Mesendoderm (in vitro differentiated cells): Measurements from ENCODE around the gene PHKG2.

Source experiments
- DNase-seq: peaks from one replicate; pipeline ENCODE4 v3.0.0; 2013
- H2AK5ac ChIP-seq: 2 replicates; pipeline ENCODE4 v1.6.1; 2013; ENCODE audit warnings: low read length, inconsistent platforms
- H2BK120ac ChIP-seq: 2 replicates; pipeline ENCODE4 v1.6.1; 2013; ENCODE audit warnings: low read depth, mild to moderate bottlenecking, low read length, moderate library complexity, mixed read lengths
- H2BK15ac ChIP-seq: replicated peaks from 2 replicates; pipeline ENCODE4 v1.6.1; 2013; ENCODE audit warnings: low read depth, mild to moderate bottlenecking, moderate library complexity
- H2BK5ac ChIP-seq: 2 replicates; pipeline ENCODE4 v1.6.1; 2013; ENCODE audit warnings: low read length, inconsistent platforms
- H3K18ac ChIP-seq: 2 replicates; pipeline ENCODE4 v1.6.1; 2013; ENCODE audit warnings: mild to moderate bottlenecking, low read length, mixed read lengths
- H3K23ac ChIP-seq: one replicate; pipeline ENCODE4 v1.6.1; 2013; ENCODE audit warnings: low read length
- H3K27ac ChIP-seq: 2 replicates; pipeline ENCODE4 v1.5.1; 2013; ENCODE audit warnings: low read depth, mild to moderate bottlenecking, inconsistent platforms, low read length, moderate library complexity
- H3K27me3 ChIP-seq: 2 replicates; pipeline ENCODE4 v1.6.1; 2013; ENCODE audit warnings: low read length, control low read depth, mild to moderate bottlenecking, inconsistent platforms; ENCODE audit not compliant: insufficient read depth, poor library complexity
- H3K36me3 ChIP-seq: 2 replicates; pipeline ENCODE4 v1.6.1; 2013; ENCODE audit warnings: low read length, inconsistent platforms; ENCODE audit not compliant: control insufficient read depth, insufficient read depth
- H3K4ac ChIP-seq: one replicate; pipeline ENCODE4 v1.6.1; 2013; ENCODE audit warnings: low read depth, mild to moderate bottlenecking, low read length, moderate library complexity
- H3K4me1 ChIP-seq: 2 replicates; pipeline ENCODE4 v1.6.1; 2013; ENCODE audit warnings: low read depth, low read length, inconsistent platforms; ENCODE audit not compliant: control insufficient read depth
- H3K4me2 ChIP-seq: 2 replicates; pipeline ENCODE4 v1.6.1; 2013; ENCODE audit warnings: low read length
- H3K4me3 ChIP-seq: 2 replicates; pipeline ENCODE4 v1.5.1; 2013; ENCODE audit warnings: mild to moderate bottlenecking, low read length
- H3K56ac ChIP-seq: one replicate; pipeline ENCODE4 v1.6.1; 2013; ENCODE audit warnings: low read length
- H3K79me1 ChIP-seq: 2 replicates; pipeline ENCODE4 v1.6.1; 2013; ENCODE audit warnings: low read length, inconsistent platforms
- H3K79me2 ChIP-seq: 2 replicates; pipeline ENCODE4 v1.6.1; 2013; ENCODE audit warnings: mild to moderate bottlenecking, low read length; ENCODE audit not compliant: control insufficient read depth, insufficient read depth
- H3K9ac ChIP-seq: 2 replicates; pipeline ENCODE4 v1.6.1; 2013; ENCODE audit warnings: low read length, inconsistent platforms
- H4K5ac ChIP-seq: one replicate; pipeline ENCODE4 v1.6.1; 2013; ENCODE audit warnings: low read length
- H4K8ac ChIP-seq: one replicate; pipeline ENCODE4 v1.6.1; 2013; ENCODE audit warnings: low read depth, mild to moderate bottlenecking, control low read depth, low read length, moderate library complexity
- WGBS: extraction: QIAGEN DNeasy Blood & Tissue Kit; methylation state at CpG from one replicate; pipeline ENCODE4 v1.1.7; 2013; ENCODE audit warnings: low lambda C conversion rate, missing lambda C conversion rate; ENCODE audit not compliant: insufficient coverage; ENCODE audit errors: extremely low coverage; 5-methylcytosine and 5-hydroxymethylcytosine counted together

The PHKG2 gene

DNA sequence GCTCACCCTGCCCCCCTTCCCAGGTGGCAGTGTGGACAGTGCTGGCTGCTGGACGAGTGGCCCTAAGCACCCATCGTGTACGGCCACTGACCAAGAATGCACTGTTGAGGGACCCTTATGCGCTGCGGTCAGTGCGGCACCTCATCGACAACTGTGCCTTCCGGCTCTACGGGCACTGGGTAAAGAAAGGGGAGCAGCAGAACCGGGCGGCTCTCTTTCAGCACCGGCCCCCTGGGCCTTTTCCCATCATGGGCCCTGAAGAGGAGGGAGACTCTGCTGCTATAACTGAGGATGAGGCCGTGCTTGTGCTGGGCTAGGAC lies 8.5 kb downstream of the PHKG2 start:
- no peak overlapping the region for H3K18ac ChIP-seq
- H4K8ac ChIP-seq, result no peak overlapping the region
- no peak overlapping the region for H3K23ac ChIP-seq
- H3K4me3 ChIP-seq, result no peak overlapping the region
- no peaks in the 10 kb centered on the region for H3K4me1 ChIP-seq
- H4K5ac ChIP-seq, result no peak overlapping the region
- no peak overlapping the region for H2BK5ac ChIP-seq
- H3K56ac ChIP-seq, result no peak overlapping the region
- no peak overlapping the region for H2BK15ac ChIP-seq
- no peaks in the 10 kb centered on the region for H3K27me3 ChIP-seq
- H3K4ac ChIP-seq, result no peak overlapping the region
- WGBS, result no CpG with 5 or more reads among the region's 13 CpGs
- no peak for DNase-seq
- no peak overlapping the region for H3K27ac ChIP-seq
- no peak overlapping the region for H3K9ac ChIP-seq
- no peak overlapping the region for H2BK120ac ChIP-seq
- no peaks in the 10 kb centered on the region for H3K79me2 ChIP-seq
- no peak overlapping the region for H3K4me2 ChIP-seq
- no peaks in the 10 kb centered on the region for H3K79me1 ChIP-seq
- no peak overlapping the region for H2AK5ac ChIP-seq
- H3K36me3 ChIP-seq, result peaks cover 10% of the 10 kb centered on the region

DNA sequence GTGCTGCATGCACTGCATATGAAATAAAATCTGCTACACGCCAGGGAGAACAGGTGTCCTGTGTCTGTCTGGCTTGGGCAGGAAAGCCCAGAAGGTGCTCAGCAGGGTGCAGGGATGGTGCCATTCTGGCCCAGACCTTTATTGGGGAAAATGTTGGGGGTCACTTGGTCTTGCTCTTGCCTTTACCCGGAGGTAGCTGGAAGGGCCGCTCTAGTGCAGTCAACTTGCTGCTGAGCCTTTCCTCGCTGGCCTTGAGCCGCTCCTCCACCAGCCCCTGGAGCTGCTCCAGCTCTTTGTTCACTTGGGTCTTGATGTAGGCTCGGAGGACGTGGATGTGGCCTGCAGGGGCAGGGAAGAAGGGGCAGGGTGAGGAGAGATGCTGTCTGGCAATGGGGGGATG lies 9.1 kb downstream of the PHKG2 start:
- DNase-seq, result no peak
- Histone ChIP-seq H2BK120ac (no peak overlapping the region), H3K23ac (no peak overlapping the region), H3K4me3 (no peak overlapping the region), H3K56ac (no peak overlapping the region), H3K4me1 (no peaks in the 10 kb centered on the region), H2BK5ac (no peak overlapping the region), H4K8ac (no peak overlapping the region), H3K27me3 (no peaks in the 10 kb centered on the region), H4K5ac (no peak overlapping the region), H2AK5ac (no peak overlapping the region), H3K79me2 (no peaks in the 10 kb centered on the region), H3K4me2 (no peak overlapping the region), H3K79me1 (no peaks in the 10 kb centered on the region), H3K9ac (no peak overlapping the region), H3K27ac (no peak overlapping the region), H2BK15ac (no peak overlapping the region), H3K18ac (no peak overlapping the region), H3K36me3 (peaks cover 10% of the 10 kb centered on the region), H3K4ac (no peak overlapping the region)
- no CpG with 5 or more reads among the region's 7 CpGs for WGBS

DNA sequence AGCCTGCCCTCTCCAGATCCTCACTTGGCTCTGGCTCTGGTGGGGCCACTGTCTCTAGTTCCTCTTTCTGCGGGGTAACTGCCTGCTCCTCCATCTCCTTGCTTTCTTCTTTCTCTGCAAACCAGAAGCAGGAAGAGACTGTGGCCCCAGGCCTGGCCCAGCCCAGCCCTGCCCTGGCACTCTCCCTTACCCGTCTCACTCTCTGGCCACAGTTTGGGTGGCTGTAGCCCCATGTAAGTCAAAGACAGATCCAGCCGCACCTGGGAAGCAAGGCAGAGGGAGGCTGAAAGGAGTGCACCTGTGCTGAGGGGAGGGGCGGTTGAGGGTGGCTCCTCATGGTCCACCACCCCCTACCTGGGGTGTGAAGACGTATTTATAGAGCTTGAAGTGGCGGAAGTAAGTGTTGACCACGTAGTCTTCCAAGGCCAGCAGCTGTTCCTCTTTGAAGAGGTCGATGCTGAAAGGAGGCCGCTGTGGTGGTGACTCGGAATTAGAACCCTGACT lies 10.8 kb downstream of the PHKG2 start:
- WGBS, result no CpG with 5 or more reads among the region's 10 CpGs
- H2AK5ac ChIP-seq, result no peak overlapping the region

DNA sequence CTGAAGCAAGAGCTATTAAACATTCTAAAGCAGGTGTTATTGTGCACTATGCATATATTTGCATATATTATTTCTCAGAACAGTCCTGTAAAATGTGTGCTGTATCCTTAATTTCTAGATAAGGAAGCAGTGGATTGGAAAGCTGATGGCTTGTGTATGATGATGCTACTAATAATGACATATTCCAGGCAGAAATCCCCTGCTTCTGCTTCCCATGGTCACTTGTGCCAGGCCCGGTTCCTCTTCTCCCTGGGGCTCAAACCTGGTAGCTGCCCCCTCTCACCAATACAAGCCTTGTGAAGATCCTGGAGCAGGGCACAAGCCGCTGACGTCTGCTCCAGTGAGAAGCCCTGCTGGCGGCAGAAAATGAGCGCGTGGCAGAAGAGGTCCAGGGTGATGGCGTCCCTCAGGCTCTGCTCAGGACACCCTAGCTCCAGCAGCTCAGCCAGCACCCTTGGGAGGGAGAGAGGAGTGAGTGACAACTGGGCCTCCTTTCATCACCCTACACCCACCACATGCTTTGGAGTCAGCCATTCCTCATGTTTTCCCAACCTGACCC lies 11.9 kb downstream of the PHKG2 start:
- H3K4me2 ChIP-seq, result no peak overlapping the region
- no peak overlapping the region for H3K9ac ChIP-seq
- no peak overlapping the region for H2BK5ac ChIP-seq
- no peak overlapping the region for H2AK5ac ChIP-seq
- H3K36me3 ChIP-seq, result peaks cover 4% of the 10 kb centered on the region
- H3K4me3 ChIP-seq, result no peak overlapping the region
- H3K18ac ChIP-seq, result no peak overlapping the region
- no peak overlapping the region for H3K56ac ChIP-seq
- no CpG with 5 or more reads among the region's 7 CpGs for WGBS
- H3K27ac ChIP-seq, result no peak overlapping the region
- H3K79me1 ChIP-seq, result peaks cover 13% of the 10 kb centered on the region
- no peak overlapping the region for H3K4ac ChIP-seq
- no peaks in the 10 kb centered on the region for H3K27me3 ChIP-seq
- H3K23ac ChIP-seq, result no peak overlapping the region
- no peak overlapping the region for H4K8ac ChIP-seq
- DNase-seq, result no peak
- no peak overlapping the region for H2BK15ac ChIP-seq
- H3K4me1 ChIP-seq, result no peaks in the 10 kb centered on the region
- peaks cover 15% of the 10 kb centered on the region for H3K79me2 ChIP-seq
- no peak overlapping the region for H2BK120ac ChIP-seq
- no peak overlapping the region for H4K5ac ChIP-seq

More for the DNA sequence above, 10.8 kb downstream of the PHKG2 start:
- peaks cover 14% of the 10 kb centered on the region for H3K79me2 ChIP-seq
- no peak overlapping the region for H3K4me2 ChIP-seq
- H3K27me3 ChIP-seq, result no peaks in the 10 kb centered on the region
- no peak overlapping the region for H2BK15ac ChIP-seq
- no peak overlapping the region for H3K18ac ChIP-seq
- H4K5ac ChIP-seq, result no peak overlapping the region
- H3K4ac ChIP-seq, result no peak overlapping the region
- peaks cover 6% of the 10 kb centered on the region for H3K36me3 ChIP-seq
- H3K23ac ChIP-seq, result no peak overlapping the region
- peaks cover 9% of the 10 kb centered on the region for H3K79me1 ChIP-seq
- H3K4me1 ChIP-seq, result no peaks in the 10 kb centered on the region
- H2BK5ac ChIP-seq, result no peak overlapping the region
- H4K8ac ChIP-seq, result no peak overlapping the region
- H3K9ac ChIP-seq, result no peak overlapping the region
- H3K27ac ChIP-seq, result no peak overlapping the region
- no peak for DNase-seq
- H3K56ac ChIP-seq, result no peak overlapping the region
- no peak overlapping the region for H2BK120ac ChIP-seq
- H3K4me3 ChIP-seq, result no peak overlapping the region

DNA sequence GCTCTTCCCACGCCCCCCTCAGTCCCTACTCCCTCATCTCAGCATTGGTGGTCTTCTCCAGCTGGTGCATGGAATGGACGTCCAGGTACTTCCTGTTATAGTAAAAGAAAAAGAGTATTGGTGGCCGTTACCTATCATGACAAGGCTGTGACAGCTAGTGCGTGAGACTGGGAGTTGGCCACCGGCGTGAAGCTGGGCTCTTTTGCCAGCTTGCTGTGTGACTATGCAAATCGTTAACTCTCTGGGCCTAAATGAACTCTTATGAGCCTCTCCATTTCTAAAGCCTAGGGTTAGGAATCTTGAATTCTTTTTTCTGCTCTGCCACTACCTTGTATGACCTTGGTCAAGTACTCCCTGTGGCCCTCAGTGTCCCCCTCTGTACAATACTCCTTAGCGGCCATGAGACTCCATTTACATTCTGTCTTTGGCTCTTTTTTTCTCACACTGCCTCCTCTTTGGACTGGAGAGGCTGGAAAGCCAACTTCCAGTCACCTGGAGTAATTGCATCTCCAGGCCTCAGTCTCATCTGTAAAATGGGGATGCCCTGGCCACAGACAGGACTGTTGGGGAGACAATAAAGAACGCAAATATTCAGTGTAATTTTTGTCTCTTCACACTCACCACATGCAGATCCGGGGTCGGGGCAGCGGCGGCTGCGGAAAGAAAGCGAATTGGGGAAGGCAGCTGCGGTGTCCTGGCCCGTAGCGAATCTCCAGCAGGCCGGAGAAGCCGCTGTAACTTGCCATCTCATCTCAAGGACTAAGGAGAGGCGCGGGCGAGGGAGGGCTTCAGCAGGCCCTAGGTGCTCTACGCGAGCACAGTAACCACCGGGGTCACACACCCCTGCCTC lies 12.6 kb downstream of the PHKG2 start:
- DNase-seq, result no peak
- no CpG with 5 or more reads among the region's 26 CpGs for WGBS
- Histone ChIP-seq H2BK5ac (no peak overlapping the region), H3K27me3 (no peaks in the 10 kb centered on the region), H3K18ac (no peak overlapping the region), H3K4me1 (no peaks in the 10 kb centered on the region), H3K4ac (no peak overlapping the region), H3K4me3 (peak overlapping the region; percentile 85), H3K4me2 (peak overlapping the region; percentile 95), H4K8ac (no peak overlapping the region), H2BK15ac (no peak overlapping the region), H3K79me1 (peaks cover 15% of the 10 kb centered on the region), H3K9ac (peak overlapping the region; percentile 86), H2AK5ac (no peak overlapping the region), H3K27ac (no peak overlapping the region), H3K23ac (no peak overlapping the region), H4K5ac (no peak overlapping the region), H2BK120ac (no peak overlapping the region), H3K56ac (peak overlapping the region; percentile 93), H3K79me2 (peaks cover 15% of the 10 kb centered on the region), H3K36me3 (peaks cover 7% of the 10 kb centered on the region)
